Measurements from ENCODE around the gene HRH2. TPM values are rescaled to one million over a fixed set of nuclear protein-coding genes. Genes with fewer than 3 reads are reported as not detected.

Gene HRH2
- total and polyA plus RNA-seq, 8 donors, result 0.58 to 44.6 (median 4.6) TPM

- 83 to 98% (median 88%) methylated on average over 5 of the region's 5 CpGs for WGBS, 5 donors
- H3K36me3 ChIP-seq, result no peaks in the 10 kb centered on the region
- no peaks in the 10 kb centered on the region for H3K4me1 ChIP-seq
- intact Hi-C loops (cut with DNase I; ENCODE audit: low total_unique reads), result no loop called here
- peaks cover 0 to 75% (median 25%) of the 10 kb centered on the region in 3 donors for H3K27me3 ChIP-seq
- H3K27ac ChIP-seq, result no peak overlapping the region
- no peak for DNase-seq
- no peak for TF ChIP-seq POLR2A (IDR thresholded peaks at IDR 0.05)
- TF ChIP-seq POLR2AphosphoS5 (IDR thresholded peaks at IDR 0.05), result no peak
- no peak for TF ChIP-seq EP300 (IDR thresholded peaks at IDR 0.05)
- no peak overlapping the region for H3K4me3 ChIP-seq
- peaks cover 0 to 5% (median 0%) of the 10 kb centered on the region in 4 donors for H3K9me3 ChIP-seq
These were observed 82.1 kb downstream of the HRH2 start for GRCh38 chr5:175740014-175740413.

DNA sequence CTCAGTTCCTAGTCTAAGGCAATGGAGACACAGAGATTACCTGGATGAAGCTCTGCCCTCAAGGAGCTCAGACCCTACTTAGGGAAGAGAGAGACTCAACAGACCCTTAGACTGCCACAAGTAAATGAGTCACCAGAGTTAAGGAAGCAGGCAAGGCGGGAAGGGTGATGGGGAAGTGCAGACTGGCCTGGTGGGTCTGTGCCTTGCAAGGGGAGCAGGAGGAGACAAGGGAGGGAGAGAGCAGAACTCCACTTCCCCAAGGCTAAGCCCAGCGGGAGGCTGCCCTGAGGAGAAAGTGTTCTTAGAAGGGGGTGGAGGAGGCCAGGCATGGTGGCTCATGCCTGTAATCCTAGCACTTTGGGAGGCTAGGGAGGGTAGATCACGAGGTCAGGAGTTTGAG lies 83.7 kb downstream of the HRH2 start:
- intact Hi-C loops (cut with DNase I; ENCODE audit: low total_unique reads), result no loop called here
- H3K4me1 ChIP-seq, result no peaks in the 10 kb centered on the region
- H3K27ac ChIP-seq, result no peak overlapping the region
- no peak for TF ChIP-seq POLR2A (IDR thresholded peaks at IDR 0.05)
- TF ChIP-seq CTCF (IDR thresholded peaks at IDR 0.05), result no peak
- no peak for TF ChIP-seq EP300 (IDR thresholded peaks at IDR 0.05)
- no peak for TF ChIP-seq POLR2AphosphoS5 (IDR thresholded peaks at IDR 0.05)
- 37 to 63% (median 45%) methylated on average over 3 of the region's 3 CpGs for WGBS, 5 donors
- no peak for DNase-seq
- no peaks in the 10 kb centered on the region for H3K36me3 ChIP-seq
- peaks cover 0 to 5% (median 0%) of the 10 kb centered on the region in 4 donors for H3K9me3 ChIP-seq
- H3K27me3 ChIP-seq, result peaks cover 0 to 69% (median 20%) of the 10 kb centered on the region in 3 donors
- no peak overlapping the region for H3K4me3 ChIP-seq

- 72 to 77% (median 74%) methylated on average over 10 of the region's 10 CpGs for WGBS, 5 donors
- peaks cover 0 to 66% (median 14%) of the 10 kb centered on the region in 3 donors for H3K27me3 ChIP-seq
- intact Hi-C loops (cut with DNase I; ENCODE audit: low total_unique reads), result no loop called here
These were observed 84.6 kb downstream of the HRH2 start for GRCh38 chr5:175742290-175742994.

DNA sequence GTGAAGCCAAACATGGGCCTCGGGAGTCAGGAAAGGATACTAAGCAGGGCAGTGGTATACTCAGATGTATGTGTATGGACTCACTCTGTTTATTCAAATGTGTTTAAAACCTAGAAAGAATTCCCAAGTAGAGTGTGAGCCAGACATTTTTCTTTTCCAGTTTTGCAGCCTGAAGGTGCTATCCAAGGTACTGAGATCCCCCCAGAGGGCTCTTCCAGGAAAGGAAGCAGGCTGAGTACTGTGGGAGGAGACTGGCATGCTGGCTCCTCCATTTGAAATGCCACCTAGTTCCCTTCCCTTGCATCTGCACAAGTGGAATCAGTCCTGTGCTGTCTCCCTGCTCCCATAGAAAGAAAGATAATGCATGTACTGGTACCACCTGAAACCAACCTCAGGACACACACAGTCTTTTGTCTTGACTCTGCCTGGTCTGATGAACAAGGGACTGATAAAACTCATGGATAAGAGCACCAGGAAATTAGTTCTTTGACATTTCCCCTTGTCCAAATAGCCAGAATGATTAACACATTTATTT lies 85.9 kb downstream of the HRH2 start:
- peak in 1 of 2 donors; percentile 50 for DNase-seq
- 58 to 68% (median 65%) methylated on average over 1 of the region's 1 CpG for WGBS, 5 donors
- H3K4me1 ChIP-seq, result no peaks in the 10 kb centered on the region
- H3K4me3 ChIP-seq, result no peak overlapping the region
- intact Hi-C loops (cut with DNase I; ENCODE audit: low total_unique reads), result no loop called here
- H3K27ac ChIP-seq, result no peak overlapping the region
- peaks cover 0 to 5% (median 0%) of the 10 kb centered on the region in 4 donors for H3K9me3 ChIP-seq
- no peak for TF ChIP-seq POLR2AphosphoS5 (IDR thresholded peaks at IDR 0.05)
- no peak for TF ChIP-seq CTCF (IDR thresholded peaks at IDR 0.05)
- no peak for TF ChIP-seq EP300 (IDR thresholded peaks at IDR 0.05)
- no peak for TF ChIP-seq POLR2A (IDR thresholded peaks at IDR 0.05)
- peaks cover 0 to 59% (median 12%) of the 10 kb centered on the region in 3 donors for H3K27me3 ChIP-seq
- H3K36me3 ChIP-seq, result no peaks in the 10 kb centered on the region

More at GRCh38 chr5:175742290-175742994, 84.6 kb downstream of the HRH2 start:
- Histone ChIP-seq H3K4me3 (no peak overlapping the region), H3K9me3 (peaks cover 0 to 5% (median 0%) of the 10 kb centered on the region in 4 donors), H3K4me1 (no peaks in the 10 kb centered on the region), H3K27ac (no peak overlapping the region), H3K36me3 (no peaks in the 10 kb centered on the region)
- no peak for DNase-seq
- TF ChIP-seq POLR2AphosphoS5 (IDR thresholded peaks at IDR 0.05) (no peak), POLR2A (IDR thresholded peaks at IDR 0.05) (no peak), CTCF (IDR thresholded peaks at IDR 0.05) (no peak), EP300 (IDR thresholded peaks at IDR 0.05) (no peak)

Data from stomach (tissue), 9 donors.